Erythroblast (primary cell): Measurements from ENCODE around the gene ASCL1.

Experiments
- GATA1 ChIP-seq: IDR thresholded peaks from 2 replicates; pipeline ENCODE4 v1.6.1; 2011; ENCODE audit warnings: low read depth, mild to moderate bottlenecking, control low read depth, low read length, moderate library complexity
- POLR2A ChIP-seq: IDR thresholded peaks from 2 replicates; pipeline ENCODE4 v1.6.1; 2011; ENCODE audit warnings: mild to moderate bottlenecking, low read length

DNA sequence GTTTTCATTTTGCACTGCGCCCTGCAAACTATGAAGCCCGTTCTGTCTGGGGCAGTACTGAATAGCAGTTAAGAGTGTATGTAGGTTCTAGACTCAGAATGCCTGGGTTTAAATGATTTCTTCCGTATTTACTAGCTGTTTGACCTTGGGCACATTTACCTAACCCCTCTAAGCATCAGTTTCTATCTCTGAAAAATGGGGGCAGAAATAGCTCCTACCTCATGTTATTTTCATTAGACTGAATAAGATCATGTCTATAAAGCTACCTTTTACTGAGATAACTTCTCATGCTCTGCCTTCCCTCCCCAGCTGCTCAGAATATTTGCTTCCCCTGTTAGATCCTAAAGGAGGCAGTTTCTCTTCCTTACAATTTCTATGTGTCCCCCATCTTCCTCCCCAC, 46.2 kb upstream of the ASCL1 start:
- TF ChIP-seq POLR2A (no peak), GATA1 (no peak)
